ENCODE results near the gene TUBB4B.
A peak's percentile ranks its signal among the peaks of the same experiment; 100 is the strongest.

Gene TUBB4B

DNA sequence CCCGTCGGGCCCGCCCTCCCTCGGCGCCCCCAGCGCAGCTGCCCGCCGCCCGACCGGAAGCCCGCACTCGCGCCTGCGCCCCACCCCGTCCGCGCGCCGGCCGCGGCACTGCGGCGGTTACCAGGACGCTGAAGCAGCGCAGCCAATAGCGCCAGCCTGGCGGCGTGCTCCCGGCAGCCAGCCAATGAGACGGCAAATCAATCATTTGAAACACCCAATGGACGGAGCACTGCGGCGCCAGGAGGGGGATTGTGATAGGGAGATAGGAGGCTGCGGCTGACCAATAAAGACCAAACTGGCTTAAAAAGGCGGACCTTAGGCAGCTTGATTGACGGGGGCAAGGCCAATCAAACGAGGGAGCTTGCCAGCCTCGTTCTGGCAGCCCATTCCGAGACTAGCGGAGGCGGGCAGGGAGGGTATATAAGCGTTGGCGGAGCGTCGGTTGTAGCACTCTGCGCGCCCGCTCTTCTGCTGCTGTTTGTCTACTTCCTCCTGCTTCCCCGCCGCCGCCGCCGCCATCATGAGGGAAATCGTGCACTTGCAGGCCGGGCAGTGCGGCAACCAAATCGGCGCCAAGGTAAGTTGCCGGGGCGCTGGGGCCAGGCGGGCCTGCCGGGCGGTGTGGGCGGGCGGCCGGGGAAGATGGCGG, at the start of gene TUBB4B:
TSS of gene TUBB4B (plus strand) at position 447 of the 649 bp plus-strand sequence. CDS start at position 521, 74 bp downstream.
- DNase-seq (ENCODE audit: low read depth), result peak; percentile 100

DNA sequence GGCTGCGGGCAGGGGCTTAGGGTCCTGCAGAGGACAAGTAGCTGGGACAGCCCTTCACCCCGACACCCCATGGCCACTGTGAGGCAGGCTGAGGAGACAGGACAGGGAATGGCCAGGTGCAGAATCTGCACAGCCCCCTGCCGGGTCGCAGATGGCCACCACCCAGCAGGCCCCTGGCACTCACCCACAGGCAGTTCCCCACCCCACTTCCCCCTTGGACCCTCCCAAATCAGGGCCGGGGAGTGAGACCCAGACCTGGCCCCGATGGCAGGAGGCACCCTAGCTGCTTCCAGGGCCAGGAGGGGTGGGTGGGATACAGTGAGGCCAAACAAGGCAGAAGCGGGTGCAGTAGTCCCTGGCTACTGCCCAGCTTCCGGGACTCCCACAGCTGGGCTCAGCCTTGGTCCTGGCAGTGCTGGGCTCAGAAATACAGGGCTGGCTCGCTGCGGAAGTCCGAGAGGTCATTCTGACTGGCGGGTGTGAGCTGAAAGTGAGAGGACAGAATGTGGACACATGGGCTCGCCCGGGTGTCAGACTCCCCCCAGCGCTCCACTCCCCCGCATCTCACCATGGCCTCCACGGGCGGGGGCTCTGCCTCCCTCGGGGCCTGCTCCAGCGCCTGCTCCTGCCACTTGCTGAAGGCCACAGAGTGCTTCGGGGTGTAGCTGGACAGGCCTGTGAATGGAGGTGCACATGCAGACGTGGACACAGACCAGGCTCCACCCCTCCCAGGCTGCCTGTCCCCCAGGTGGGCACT, 49.2 kb upstream of the TUBB4B start:
- no peak for DNase-seq (ENCODE audit: low read depth)

DNA sequence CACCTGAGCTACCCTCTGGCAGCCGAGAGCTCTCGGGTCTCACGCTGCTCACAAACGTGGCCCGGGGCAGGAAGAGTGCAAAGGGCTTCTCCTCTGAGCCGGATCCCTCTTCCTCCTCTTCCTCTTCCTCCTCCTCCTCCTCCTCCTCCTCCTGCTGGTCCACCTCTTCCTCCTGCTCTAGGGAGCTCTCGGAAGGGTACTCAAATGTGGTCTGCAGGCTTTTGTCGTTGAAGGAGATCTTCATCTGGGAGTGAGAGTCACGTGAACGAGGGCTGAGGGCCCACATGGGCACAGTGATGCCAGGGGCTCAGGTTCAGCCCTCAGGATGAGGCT, 48.7 kb upstream of the TUBB4B start:
- no peak for DNase-seq (ENCODE audit: low read depth)

DNA sequence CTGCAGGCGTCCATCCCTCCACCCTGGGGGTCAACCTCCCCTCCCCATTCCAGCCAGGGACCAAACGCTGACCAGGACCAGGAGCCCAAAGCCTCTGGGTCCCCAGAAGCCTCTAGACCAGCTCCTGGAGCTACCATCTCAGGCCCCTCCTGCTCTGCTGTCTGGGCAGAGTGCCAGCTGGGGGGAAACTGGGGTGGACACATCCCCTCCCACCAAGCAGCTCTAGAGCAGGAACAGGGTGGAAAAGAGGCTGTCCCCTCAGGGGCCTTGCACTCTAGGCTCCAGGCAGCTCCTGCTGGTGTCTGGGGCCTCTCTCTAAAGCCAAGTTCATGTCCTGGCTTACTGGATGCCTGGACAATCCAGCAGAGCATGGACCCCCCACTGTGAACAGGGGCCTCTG, 48.2 kb upstream of the TUBB4B start:
- DNase-seq (ENCODE audit: low read depth), result no peak

DNA sequence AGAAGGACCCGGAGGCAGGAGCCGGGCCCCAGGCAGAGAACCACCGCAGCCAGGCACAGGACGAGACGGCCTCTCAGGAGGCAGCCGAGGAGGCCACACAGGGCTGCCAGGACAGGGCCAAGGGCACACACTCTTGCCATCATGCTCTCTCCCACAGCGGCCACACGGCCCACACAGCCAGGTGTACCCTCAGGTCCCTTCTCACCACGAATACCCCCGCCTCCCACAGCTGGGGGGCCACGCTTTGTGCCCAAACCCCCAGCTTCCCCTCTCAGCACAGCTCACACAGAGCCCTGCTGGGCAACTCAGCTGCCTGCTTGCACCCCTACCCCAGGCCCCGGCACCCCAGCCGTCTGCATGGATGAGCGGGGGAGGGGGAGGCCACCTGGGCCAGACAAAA, 47.3 kb upstream of the TUBB4B start:
- DNase-seq (ENCODE audit: low read depth), result no peak

DNA sequence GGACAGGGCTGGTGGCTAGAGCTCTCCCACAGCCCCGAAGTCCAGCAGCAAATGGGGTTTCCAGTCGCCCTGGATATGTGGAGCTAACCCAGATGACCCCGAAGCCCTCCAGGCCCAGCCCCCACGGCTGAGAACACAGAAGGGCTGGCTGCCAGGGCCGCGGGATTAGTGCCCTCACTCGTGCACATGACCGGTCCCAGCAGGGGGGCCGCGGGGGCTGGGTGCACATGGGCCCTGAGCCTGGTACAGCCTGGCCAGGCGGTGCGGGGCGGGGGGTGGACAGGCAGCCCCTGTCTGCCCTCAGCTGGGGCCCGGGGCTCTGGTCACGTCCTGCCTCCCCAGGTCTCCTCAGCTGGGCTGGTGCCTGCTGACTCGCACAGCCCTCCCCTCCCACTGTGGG, 46.7 kb upstream of the TUBB4B start:
- no peak for DNase-seq (ENCODE audit: low read depth)

DNA sequence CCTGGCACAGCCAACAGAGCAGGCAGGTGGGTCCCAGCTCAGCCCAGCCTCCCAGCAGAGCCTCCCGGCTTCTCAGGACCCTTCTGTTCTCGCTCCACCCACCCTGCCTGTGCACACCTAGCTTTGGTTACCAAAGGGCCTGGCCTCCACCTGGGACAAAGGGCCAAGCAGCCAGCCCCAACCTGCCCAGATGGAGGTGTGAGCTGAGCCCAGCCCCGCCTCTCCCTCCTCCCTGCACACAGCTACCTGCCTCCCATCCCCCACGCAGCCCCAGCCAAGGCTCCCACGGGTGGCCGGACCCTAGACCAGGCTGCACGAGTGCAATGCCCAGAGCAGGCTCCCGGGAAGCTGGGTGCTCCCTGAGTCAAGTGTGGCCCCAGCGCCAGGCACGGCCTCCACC, 46.2 kb upstream of the TUBB4B start:
- no peak for DNase-seq (ENCODE audit: low read depth)

DNA sequence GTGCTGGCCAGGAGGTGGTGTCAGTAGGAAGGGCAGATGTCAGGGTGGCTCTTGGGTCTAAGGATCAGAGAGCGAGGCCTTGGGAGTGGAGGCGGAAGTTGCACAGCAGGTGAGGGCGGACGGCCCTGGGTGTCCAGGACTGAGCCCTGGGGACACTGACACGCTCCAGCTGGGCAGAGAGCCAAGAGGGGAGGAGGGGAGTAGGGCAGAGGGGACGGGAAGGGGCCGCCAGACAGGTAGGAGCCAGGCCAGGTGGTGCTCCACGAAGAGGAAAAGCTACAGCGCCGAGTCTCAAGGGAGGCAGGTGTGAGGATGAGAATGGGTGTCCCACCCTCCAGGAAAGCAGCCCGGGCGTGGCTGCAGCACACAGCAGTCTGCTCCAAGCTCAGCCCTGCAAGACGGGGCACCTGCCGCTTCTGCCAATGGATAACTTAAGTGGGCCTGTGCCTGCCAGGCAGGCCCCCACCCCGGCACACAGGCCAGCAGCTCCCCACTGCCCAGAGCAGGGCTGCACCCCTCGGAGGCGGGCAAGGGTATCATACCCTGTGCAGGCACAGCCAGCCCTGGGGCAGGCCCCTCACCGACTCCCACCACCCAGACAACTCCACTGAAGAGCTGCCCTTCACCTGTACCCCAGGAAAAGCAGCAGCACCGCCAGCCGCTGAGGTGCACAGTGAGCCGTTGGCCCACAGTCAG, 45.4 kb upstream of the TUBB4B start:
- DNase-seq (ENCODE audit: low read depth), result no peak

DNA sequence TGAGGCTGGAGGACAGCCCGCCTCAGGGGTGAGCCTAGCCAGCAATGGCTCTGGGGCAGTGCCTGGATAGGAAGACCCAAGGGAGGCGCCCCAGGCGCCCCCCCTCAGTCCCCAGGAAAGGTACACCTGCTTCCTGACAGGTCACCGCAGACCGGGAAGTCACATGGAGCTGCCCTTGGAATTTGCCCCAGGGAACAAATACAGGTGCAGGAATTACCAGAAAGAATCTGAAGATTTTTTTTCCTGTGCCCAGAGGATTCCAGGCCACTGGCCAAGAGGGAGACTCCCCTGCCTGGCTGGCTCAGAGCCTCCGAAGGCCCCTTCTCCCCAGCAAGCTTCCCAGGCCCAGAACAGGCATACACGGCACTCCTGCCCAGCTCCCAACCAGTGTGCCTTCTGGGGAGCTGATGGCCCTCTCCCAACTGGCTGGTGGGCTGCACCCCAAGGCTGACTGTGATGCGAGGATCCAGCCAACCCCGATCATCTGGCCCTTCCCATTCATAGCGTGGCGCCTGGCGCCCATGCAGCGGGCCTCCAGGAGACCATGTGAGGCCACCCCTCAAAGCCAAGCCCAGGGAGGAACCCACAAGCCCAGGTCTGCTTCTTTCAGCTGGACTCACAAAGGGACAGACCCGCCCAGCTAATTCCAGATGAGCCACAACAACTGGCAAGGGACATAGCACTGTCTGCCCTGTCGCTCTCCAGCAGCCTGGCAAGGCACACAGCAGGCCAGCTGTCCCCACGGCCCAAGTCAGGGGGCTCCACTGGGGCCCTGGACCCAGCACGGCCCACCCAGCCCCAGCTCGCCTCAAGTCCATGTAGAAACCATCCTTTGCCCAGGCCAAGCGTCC, 42.8 kb upstream of the TUBB4B start:
- no peak for DNase-seq (ENCODE audit: low read depth)

DNA sequence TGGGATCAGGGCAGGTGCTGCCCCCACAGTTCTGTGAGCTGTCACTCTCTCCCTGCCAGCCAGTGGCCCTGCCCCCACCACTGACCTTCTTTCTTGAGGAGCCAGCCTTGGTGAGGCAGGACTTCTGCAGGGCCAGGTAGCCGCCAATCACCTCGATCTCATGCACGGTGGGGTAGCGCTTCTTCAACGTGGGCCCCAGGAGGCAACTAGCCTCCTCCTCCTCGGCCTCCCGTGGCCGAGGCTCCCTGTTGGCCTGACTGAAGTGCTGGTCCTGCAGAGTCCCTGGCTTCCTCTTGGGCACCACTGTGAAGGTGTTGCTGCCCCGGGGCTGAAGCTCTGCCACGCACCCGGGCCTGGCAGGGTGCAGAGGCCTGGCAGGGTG, 42.2 kb upstream of the TUBB4B start:
- DNase-seq (ENCODE audit: low read depth), result no peak

DNA sequence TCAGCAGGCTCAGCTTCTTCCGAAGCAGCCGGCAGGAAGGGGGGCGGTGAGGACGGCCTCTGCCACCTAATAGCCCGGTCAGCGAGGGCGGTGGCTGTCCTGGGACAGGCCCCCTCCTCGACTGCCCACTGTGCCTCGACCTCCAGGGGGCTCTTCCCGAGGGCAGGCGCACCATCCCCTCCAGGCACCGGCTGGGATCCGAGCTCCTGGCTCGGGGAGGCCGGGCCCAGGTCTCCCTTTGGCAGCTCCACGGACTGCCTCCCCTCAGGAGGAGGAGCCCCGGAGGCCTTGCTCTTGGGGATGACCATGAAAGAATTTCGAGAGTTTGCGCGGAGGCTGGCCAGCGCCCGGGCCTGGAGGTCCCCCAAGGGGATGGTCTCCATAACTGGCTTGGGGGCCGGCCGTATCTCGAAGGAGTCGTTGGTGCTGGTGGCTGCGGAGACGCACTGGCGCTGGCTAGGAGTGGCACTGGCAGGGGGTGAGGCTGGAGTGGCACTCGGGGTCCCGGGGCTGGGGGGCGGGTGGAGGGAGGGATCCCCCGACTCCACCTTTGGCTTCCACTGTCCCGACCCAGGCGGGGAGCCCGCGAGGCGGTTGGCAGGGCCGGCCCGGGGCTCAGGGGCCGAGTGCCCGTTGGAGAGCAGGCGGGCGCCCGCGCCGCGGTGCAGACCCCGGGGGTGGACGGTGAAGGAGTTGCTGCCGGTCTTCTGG, 41.5 kb upstream of the TUBB4B start:
- DNase-seq (ENCODE audit: low read depth), result peak; percentile 48

DNA sequence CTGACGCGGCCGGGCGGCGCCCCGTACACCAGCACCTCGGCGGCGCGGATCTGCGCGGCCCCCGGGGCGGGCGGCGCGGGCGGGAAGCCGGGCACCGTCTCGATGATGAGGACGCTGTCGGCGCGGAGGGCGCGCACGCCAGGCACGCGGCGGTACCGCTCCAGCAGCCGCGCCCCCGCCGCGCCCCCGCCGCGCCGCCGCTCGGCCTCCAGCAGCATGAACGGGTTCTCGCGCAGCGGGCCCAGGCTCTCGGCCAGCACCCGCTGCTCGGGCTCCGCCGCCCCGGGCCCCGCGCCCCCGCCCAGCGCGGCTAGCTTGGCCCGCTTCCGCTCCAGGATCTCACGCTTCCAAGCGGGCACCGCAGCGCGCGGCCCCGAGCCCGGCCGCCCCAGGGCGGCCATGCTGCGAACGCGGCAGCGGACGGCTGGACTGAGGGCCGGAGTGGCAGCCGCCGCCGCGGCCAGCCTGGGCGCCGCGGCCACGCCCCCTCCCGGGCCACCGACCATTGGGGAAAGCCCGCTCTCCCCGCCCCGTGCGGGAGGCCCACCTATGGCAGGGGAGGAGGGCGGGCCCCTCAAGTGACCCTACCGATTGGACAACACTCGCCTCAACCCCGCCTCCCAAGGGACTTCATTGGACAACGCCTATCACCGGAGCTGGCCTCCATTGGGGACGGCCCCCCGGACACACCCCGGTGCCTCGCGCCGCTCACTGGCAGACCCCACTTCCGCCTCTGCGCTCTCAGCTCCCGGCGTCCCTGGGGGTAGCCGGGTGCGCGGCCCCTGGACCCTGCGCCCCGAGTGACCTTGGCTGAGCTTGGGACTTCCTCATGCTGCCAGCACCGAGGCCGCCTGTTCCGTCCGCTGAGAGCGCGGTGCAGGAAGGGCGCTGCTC, 40.5 kb upstream of the TUBB4B start, which contains the start of gene TPRN:
TSS of gene TPRN (minus strand) at position 431 of the 894 bp plus-strand sequence. CDS start at position 401, 30 bp downstream.
- peak; percentile 99 for DNase-seq (ENCODE audit: low read depth)

DNA sequence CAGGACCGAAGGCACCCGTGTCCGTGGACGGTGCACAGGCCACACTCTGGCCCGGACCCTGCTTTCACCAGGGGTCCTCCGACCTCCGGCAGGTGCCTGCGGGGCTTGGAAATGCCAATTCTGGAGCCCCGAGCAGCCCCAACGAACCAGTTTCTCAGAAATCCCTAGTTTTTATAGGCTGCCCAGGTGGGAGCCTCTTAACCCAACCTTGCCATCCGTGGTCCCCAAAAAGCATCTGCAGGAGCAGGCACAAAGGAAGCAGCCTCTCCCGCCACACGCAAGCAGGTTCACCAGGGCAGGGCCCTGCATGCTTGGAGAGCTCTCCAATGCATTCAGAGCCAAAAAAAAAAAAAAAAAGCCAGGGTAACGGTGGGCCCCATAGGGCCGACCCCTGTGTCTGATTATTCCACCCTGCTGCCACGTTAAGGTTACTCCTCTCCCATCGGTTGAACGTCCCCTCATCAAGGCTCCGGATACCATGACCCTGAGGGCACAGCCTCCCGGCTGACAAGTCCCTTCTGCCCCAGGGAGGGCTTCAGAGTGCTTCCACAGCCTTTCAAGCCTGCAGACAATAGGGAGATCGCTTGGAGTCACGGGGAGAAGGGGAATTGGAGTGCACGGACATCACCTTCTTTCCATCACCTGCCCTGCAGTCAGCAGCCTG, 39.8 kb upstream of the TUBB4B start:
- no peak for DNase-seq (ENCODE audit: low read depth)

DNA sequence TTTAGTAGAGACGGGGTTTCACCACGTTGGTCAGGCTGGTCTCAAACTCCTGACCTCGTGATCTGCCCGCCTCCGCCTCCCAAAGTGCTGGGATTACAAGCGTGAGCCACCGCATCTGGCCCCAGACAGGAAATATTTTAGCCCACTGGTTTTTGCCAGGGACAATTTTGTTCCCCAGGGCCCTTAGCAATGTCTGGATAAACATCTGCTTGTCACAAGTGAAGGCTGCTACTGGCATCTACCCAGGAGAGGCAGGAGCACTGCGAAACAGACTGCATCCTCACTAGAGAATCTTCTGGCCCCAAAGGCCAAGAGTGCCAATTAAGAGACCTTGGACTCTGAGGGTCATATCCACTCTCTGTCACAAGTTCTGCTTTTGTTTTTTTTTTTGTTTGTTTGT, 38.1 kb upstream of the TUBB4B start:
- no peak for DNase-seq (ENCODE audit: low read depth)

DNA sequence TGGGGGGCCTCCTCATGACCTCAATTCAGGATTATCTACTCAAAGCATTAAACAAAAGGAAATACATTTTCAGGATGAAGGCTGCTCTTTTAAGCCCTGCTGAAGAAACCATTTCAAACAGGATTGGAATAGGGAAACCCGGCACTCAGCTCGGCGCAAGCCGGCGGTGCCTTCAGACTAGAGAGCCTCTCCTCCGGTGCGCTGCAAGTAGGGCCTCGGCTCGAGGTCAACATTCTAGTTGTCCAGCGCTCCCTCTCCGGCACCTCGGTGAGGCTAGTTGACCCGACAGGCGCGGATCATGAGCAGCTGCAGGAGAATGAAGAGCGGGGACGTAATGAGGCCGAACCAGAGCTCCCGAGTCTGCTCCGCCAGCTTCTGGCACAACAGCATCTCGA, 36.4 kb upstream of the TUBB4B start:
- DNase-seq (ENCODE audit: low read depth), result no peak

DNA sequence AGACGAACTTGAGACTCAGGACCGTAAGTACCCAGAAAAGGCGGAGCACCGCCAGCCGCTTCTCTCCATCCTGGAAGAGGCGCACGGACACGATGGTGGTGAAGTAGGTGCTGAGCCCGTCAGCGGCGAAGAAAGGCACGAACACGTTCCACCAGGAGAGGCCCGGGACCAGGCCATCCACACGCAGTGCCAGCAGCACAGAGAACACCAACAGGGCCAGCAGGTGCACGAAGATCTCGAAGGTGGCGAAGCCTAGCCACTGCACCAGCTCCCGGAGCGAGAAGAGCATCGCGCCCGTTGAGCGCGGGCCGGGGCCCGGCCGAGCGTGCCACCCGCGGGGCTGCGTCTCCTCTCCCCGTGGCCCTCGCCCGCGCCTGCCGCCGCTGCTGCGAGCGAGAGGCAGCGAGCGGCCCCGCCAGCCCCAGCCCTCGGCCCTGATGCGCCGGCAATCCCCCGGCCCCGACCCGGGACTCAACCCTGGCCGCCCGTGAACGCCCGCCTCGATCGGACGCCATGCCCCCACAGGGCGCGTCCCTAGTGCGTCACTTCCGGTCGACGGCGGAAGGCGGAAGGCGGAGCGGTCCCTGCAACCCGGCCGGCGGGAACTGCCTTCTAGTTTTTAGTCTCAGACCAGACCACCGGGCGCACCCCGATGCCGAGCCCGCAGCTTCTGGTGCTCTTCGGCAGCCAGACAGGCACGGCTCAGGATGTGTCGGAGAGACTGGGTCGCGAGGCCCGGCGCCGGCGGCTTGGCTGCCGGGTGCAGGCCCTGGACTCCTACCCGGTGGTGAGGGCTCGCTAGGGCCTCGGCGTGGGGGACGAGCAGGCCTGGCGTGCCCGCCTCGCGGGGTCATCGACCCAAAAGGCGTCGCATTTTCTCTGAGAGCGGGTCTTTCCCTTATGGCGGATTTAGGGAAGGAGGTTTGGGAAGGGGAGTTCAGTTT, 35.7 kb upstream of the TUBB4B start, which contains the start of the genes NDOR1 and TMEM203:
TSS of gene NDOR1 (plus strand) at position 575 of the 944 bp plus-strand sequence. CDS start at position 653, 78 bp downstream.
TSS of gene TMEM203 (minus strand) at position 523 of the 944 bp plus-strand sequence. CDS start at position 289, 234 bp downstream.
- peak; percentile 83 for DNase-seq (ENCODE audit: low read depth)

DNA sequence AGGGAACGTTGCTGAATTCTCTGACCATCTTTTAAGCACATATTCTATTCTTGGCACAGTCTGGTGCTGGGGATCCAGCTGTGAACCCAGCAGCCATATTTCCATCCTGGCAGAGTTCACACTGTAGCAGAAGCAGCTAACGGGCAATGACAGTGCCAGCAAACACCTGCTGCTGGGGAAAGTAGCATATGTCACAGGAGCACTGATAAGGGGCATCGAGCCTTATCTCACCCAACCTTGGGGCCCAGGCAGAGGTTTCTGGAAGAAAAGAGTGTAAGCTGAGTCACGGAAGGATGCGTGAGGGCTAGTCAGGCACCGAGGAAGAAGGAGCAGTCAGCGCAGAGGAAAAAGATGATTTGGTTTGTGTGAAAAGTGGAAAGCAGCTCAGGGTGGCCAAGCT, 34.5 kb upstream of the TUBB4B start:
- DNase-seq (ENCODE audit: low read depth), result no peak

DNA sequence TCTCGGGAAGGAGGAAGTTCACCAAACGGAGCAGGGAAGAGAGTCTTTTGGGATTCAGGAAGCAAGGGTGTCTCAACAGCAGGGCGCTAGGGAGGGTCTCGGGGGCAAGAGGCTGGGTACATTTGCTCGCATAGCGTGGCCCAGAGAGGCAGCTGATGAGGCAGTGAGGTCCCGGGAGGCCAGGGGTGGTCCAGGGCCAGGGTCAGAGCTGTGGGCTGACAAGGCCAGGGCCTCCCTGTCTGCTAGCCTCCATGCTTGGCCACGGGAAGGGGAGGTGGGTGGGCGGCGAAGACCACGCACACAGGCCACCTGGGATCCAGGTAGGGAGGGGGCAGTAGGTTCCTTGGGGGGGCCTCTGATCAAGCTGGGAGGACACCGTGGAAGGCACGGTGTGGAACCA, 29.6 kb upstream of the TUBB4B start:
- no peak for DNase-seq (ENCODE audit: low read depth)

DNA sequence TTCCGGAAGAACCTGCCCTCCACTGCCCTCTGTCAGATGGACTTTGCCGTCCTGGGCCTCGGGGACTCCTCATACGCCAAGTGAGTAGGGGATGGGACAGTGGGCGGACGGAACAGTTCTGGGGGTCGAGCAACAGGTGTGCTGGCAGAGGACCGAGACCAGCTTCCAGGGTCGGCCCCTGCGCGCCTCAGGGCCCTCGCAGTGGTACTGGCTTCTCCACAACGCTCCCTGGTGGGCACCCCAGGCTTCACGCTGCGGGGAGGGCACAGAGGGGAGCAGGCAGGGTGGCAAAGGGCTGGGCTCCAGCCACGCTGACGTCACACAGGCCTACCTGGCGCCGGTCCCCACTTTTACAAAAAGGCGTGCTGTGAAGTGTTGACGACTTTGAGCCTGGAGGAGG, 28.6 kb upstream of the TUBB4B start:
- no peak for DNase-seq (ENCODE audit: low read depth)

Measured in iris pigment epithelial cell (primary cell).